ENCODE measurements around the gene ZSWIM7.

GRCh38 chr17:16023881-16024280 lies 24.4 kb upstream of the ZSWIM7 start:
- TF ChIP-seq CTCF (IDR thresholded peaks at IDR 0.05) (no peak), POLR2A (IDR thresholded peaks at IDR 0.05) (no peak)
